Activated naive CD8-positive, alpha-beta T cell treated with anti-CD3 and anti-CD28 coated beads for 36 hours (primary cell): ENCODE results near the gene CLCA2. TPM values are rescaled to one million over a fixed set of nuclear protein-coding genes. Genes with fewer than 3 reads are reported as not detected.
A peak's percentile ranks its signal among the peaks of the same experiment; 100 is the strongest.

Experiments used
- DNase-seq: peaks from one replicate; pipeline ENCODE4 v3.0.0; 2021
- H3K27ac Mint-ChIP-seq: one replicate; pipeline ENCODE4 v1.8.0; 2022; ENCODE audit warnings: mild to moderate bottlenecking, moderate library complexity, mixed read lengths
- H3K27me3 Mint-ChIP-seq: one replicate; pipeline ENCODE4 v1.8.0; 2022; ENCODE audit warnings: mild to moderate bottlenecking, mixed read lengths
- H3K36me3 Mint-ChIP-seq: one replicate; pipeline ENCODE4 v1.8.0; 2021; ENCODE audit warnings: mild to moderate bottlenecking, mixed read lengths
- H3K4me1 Mint-ChIP-seq: one replicate; pipeline ENCODE4 v1.8.0; 2021; ENCODE audit warnings: mixed read lengths
- H3K4me3 Mint-ChIP-seq: one replicate; pipeline ENCODE4 v1.8.0; 2022; ENCODE audit warnings: mild to moderate bottlenecking, moderate library complexity, mixed read lengths
- H3K9me3 Mint-ChIP-seq: one replicate; pipeline ENCODE4 v1.8.0; 2022; ENCODE audit warnings: mixed read lengths
- total RNA-seq, 2 experiments: library from RNA; stranded (reverse); gene quantifications; one replicate each; pipeline ENCODE4 v1.2.3, GENCODE V29; 2021

Gene CLCA2
- total RNA-seq, 2 experiments from 2014 or later: not detected

DNA sequence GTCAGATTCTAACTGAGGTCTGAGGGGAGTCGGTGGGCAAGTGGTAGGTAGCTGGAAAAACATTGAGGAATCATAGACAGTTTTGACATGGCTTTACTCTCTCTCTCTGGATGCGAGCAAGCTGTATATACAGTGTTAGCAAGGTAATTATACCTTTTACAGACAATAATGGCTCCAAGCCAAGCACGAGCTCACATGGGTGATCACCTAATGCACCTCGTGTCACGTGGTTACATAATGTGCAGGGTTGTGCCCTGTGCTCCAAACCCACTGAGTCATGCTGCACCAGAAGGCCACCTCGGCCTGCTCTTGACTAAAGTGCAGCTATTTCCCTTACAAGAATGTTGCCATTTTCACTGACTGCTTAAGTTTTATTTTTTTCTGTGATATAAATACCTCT lies 7.6 kb upstream of the CLCA2 start:
- Mint-ChIP-seq H3K4me3 (no peak overlapping the region), H3K27ac (no peak overlapping the region), H3K9me3 (no peaks in the 10 kb centered on the region), H3K4me1 (peaks cover 2% of the 10 kb centered on the region), H3K36me3 (no peaks in the 10 kb centered on the region), H3K27me3 (no peaks in the 10 kb centered on the region)
- no peak for DNase-seq

- H3K9me3 Mint-ChIP-seq: no peaks in the 10 kb centered on the region
- no peaks in the 10 kb centered on the region for H3K36me3 Mint-ChIP-seq
- no peaks in the 10 kb centered on the region for H3K27me3 Mint-ChIP-seq
- H3K27ac Mint-ChIP-seq: no peak overlapping the region
- peak overlapping the region; percentile 20 for H3K4me3 Mint-ChIP-seq
- H3K4me1 Mint-ChIP-seq: peaks cover 2% of the 10 kb centered on the region
- peak; percentile 34 for DNase-seq
These were observed 4.6 kb upstream of the CLCA2 start for GRCh38 chr1:86419277-86419903.

DNA sequence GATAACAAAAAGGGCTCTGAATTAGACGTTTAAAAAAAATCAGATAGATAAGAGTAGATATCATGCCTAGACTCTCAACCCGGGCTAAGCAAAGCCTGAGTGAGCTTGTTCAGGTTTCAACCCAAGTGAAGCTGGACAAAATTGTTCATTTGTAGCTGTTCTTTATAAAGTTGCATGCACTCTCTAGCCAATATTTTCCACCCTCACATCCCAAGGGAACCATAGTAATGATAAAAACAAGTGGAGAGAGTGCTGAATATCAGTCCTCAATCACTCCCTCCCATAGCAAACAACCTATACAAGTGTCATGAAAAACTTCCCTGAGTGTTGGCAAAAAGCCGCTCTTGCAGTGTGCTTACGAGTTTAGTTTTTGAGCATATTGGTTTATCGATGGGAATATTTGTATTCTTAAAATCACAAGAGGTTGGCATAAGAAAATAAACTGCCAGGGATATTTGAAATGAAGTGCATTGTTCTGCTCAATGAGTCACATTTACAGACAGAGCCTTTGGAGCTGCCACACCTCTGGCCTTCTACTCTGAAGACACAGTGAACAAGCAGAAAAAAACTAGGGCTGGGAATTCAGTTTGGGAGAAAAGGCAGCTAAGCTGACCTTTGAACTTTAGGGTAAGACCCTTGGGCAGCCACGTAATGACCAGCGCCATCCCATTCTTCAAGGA lies 2.2 kb upstream of the CLCA2 start:
- Mint-ChIP-seq H3K27ac (no peak overlapping the region), H3K36me3 (no peaks in the 10 kb centered on the region), H3K4me3 (no peak overlapping the region), H3K4me1 (peaks cover 2% of the 10 kb centered on the region), H3K27me3 (peaks cover 4% of the 10 kb centered on the region), H3K9me3 (no peaks in the 10 kb centered on the region)
- DNase-seq: no peak

GRCh38 chr1:86423473-86423872 lies 498 bp upstream of the CLCA2 start:
- DNase-seq: no peak
- Mint-ChIP-seq H3K4me1 (peaks cover 2% of the 10 kb centered on the region), H3K9me3 (no peaks in the 10 kb centered on the region), H3K36me3 (no peaks in the 10 kb centered on the region), H3K27ac (no peak overlapping the region), H3K27me3 (peaks cover 4% of the 10 kb centered on the region), H3K4me3 (no peak overlapping the region)

- Mint-ChIP-seq H3K27ac (no peak overlapping the region), H3K27me3 (peaks cover 9% of the 10 kb centered on the region), H3K36me3 (no peaks in the 10 kb centered on the region), H3K4me1 (no peaks in the 10 kb centered on the region), H3K4me3 (no peak overlapping the region), H3K9me3 (no peaks in the 10 kb centered on the region)
- DNase-seq: no peak
These were observed 5.3 kb downstream of the CLCA2 start for GRCh38 chr1:86429122-86429725.

GRCh38 chr1:86429835-86430234 lies 5.9 kb downstream of the CLCA2 start:
- Mint-ChIP-seq H3K27ac (no peak overlapping the region), H3K9me3 (no peaks in the 10 kb centered on the region), H3K27me3 (peaks cover 10% of the 10 kb centered on the region), H3K36me3 (no peaks in the 10 kb centered on the region), H3K4me3 (no peak overlapping the region), H3K4me1 (no peaks in the 10 kb centered on the region)
- DNase-seq: no peak

DNA sequence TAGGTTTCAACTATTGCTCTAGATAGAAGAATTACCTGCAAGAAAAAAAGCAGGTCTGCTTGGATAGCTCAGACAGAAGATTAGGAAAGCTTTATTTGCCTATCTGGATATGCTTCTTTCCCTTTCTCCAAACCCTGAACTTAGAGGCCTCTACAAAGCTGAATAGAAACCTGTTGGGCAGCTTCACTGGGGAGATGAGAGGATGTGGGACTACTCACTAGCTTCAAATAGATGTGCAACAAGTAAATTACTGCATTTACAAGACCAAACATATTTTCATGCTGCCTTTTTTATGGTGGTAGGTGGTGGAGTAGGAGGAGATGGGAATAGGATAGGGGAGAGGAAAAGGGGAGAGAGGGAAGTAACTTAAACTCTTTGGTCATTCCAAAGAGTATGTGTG lies 6.4 kb downstream of the CLCA2 start:
- Mint-ChIP-seq H3K4me3 (no peak overlapping the region), H3K36me3 (no peaks in the 10 kb centered on the region)
- DNase-seq: no peak

GRCh38 chr1:86434059-86434458 lies 10.1 kb downstream of the CLCA2 start:
- Mint-ChIP-seq H3K27ac (no peak overlapping the region), H3K4me3 (no peak overlapping the region), H3K27me3 (peaks cover 9% of the 10 kb centered on the region), H3K9me3 (no peaks in the 10 kb centered on the region), H3K4me1 (no peaks in the 10 kb centered on the region), H3K36me3 (no peaks in the 10 kb centered on the region)
- DNase-seq: no peak

More for the DNA sequence above, 6.4 kb downstream of the CLCA2 start:
- Mint-ChIP-seq H3K4me1 (no peaks in the 10 kb centered on the region), H3K27me3 (peaks cover 13% of the 10 kb centered on the region), H3K9me3 (no peaks in the 10 kb centered on the region), H3K27ac (no peak overlapping the region)

DNA sequence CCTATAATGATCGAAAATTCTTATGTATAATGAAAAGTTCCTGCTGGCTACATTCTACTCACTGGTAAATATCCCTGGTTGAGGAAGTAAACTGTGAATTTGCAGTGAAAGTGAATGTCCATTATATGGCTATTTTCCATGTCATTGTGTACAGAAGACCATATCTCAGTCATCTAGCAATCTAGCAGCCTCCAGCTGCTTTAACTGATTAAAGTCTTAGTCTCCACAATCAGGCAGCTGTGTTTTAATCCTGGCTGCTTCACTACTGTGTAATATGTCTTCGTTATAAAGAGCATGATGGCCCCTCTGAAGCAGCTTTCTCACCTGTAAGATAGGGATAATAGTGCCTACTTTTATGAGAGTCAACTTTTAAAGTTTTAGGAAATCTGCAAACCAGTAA lies 11.4 kb downstream of the CLCA2 start:
- no peak overlapping the region for H3K4me3 Mint-ChIP-seq
- no peaks in the 10 kb centered on the region for H3K4me1 Mint-ChIP-seq
- H3K9me3 Mint-ChIP-seq: no peaks in the 10 kb centered on the region
- no peak overlapping the region for H3K27ac Mint-ChIP-seq
- no peak for DNase-seq
- H3K27me3 Mint-ChIP-seq: peaks cover 9% of the 10 kb centered on the region
- H3K36me3 Mint-ChIP-seq: no peaks in the 10 kb centered on the region

DNA sequence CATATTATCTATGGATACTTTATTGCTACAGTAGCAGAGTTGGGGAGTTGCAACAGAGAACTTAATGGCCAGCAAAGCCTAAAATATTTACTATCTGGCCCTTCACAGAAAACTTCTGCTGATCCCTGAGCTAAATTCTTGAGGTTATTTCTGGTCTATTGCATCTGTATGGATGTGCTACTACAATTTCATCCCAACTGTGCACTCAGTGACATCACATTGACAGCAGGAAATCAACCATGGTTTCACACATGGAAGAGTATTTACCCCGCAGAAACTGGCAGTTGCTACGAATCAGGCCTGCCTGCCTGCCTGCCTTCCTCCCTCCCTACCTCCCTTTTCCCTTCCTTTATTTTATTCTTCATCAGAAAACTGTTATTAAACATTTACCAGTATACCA lies 12.1 kb downstream of the CLCA2 start:
- Mint-ChIP-seq H3K9me3 (no peaks in the 10 kb centered on the region), H3K4me3 (no peak overlapping the region), H3K27me3 (peaks cover 9% of the 10 kb centered on the region), H3K27ac (no peak overlapping the region), H3K36me3 (no peaks in the 10 kb centered on the region), H3K4me1 (no peaks in the 10 kb centered on the region)
- no peak for DNase-seq

GRCh38 chr1:86441581-86441980 lies 17.6 kb downstream of the CLCA2 start:
- Mint-ChIP-seq H3K27me3 (peaks cover 4% of the 10 kb centered on the region), H3K27ac (no peak overlapping the region), H3K4me1 (peaks cover 8% of the 10 kb centered on the region), H3K9me3 (no peaks in the 10 kb centered on the region), H3K4me3 (no peak overlapping the region), H3K36me3 (no peaks in the 10 kb centered on the region)
- no peak for DNase-seq

DNA sequence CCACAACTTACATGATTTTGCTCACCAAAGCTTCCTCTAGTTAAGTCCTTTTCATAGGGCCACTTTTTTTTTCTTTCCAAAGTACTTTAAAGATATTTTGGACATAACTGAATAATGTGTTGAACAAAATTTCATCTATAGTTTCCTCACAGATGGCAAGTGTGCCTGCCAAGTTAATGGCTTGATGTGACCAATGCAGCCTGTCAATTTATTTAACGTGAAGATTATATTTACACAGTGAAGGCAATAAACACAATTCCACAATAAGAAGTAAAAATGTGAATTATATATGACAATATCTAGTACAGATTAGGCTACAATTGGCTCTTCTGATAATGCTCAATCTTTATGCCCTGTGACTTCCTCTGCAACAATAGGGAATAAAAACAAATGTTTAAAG lies 18.0 kb downstream of the CLCA2 start:
- H3K4me3 Mint-ChIP-seq: no peak overlapping the region
- H3K9me3 Mint-ChIP-seq: no peaks in the 10 kb centered on the region
- no peaks in the 10 kb centered on the region for H3K36me3 Mint-ChIP-seq
- DNase-seq: no peak
- H3K27ac Mint-ChIP-seq: no peak overlapping the region
- H3K27me3 Mint-ChIP-seq: peaks cover 4% of the 10 kb centered on the region
- H3K4me1 Mint-ChIP-seq: peaks cover 8% of the 10 kb centered on the region

- peaks cover 4% of the 10 kb centered on the region for H3K27me3 Mint-ChIP-seq
- H3K36me3 Mint-ChIP-seq: no peaks in the 10 kb centered on the region
- H3K4me1 Mint-ChIP-seq: peaks cover 8% of the 10 kb centered on the region
- no peak overlapping the region for H3K27ac Mint-ChIP-seq
- no peaks in the 10 kb centered on the region for H3K9me3 Mint-ChIP-seq
- no peak overlapping the region for H3K4me3 Mint-ChIP-seq
- DNase-seq: no peak
These were observed 21.9 kb downstream of the CLCA2 start for GRCh38 chr1:86445919-86446318.

- no peak for DNase-seq
- Mint-ChIP-seq H3K4me3 (no peak overlapping the region), H3K9me3 (no peaks in the 10 kb centered on the region), H3K36me3 (no peaks in the 10 kb centered on the region), H3K27ac (no peak overlapping the region), H3K4me1 (no peaks in the 10 kb centered on the region), H3K27me3 (peaks cover 4% of the 10 kb centered on the region)
These were observed 23.3 kb downstream of the CLCA2 start for GRCh38 chr1:86447198-86447790.

DNA sequence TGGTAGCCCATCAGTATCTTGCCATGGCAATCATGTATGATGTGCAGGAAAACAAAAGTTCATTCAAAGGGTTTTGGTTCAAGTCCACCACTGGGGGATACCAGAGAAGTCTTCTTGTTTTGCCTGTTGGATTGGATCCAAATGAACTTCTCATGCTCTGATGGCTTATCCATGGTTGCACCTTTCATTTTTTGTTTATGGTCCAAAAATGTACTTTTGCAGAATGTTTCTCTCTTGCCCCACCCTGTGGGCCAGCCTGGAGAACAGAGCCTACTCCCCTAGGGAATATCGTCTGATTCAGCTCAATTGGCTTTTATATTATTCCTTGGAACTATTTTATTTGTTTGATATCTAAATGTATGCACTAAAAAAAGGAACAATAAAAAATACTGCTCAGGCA lies 24.7 kb downstream of the CLCA2 start:
- DNase-seq: no peak
- H3K27ac Mint-ChIP-seq: no peak overlapping the region
- H3K27me3 Mint-ChIP-seq: peaks cover 4% of the 10 kb centered on the region
- no peaks in the 10 kb centered on the region for H3K4me1 Mint-ChIP-seq
- no peaks in the 10 kb centered on the region for H3K9me3 Mint-ChIP-seq
- no peak overlapping the region for H3K4me3 Mint-ChIP-seq
- no peaks in the 10 kb centered on the region for H3K36me3 Mint-ChIP-seq
